Activated CD4-positive, alpha-beta T cell treated with anti-CD3 and anti-CD28 coated beads for 48 hours (primary cell): ENCODE results near the gene SRSF10.
"Not testable (repeated sequence)": the region's sequence is repeated elsewhere in the genome, so short reads cannot be mapped to it uniquely, and the experiment has no call there.

Source experiments
- DNase-seq: peaks from one replicate; pipeline ENCODE4 v3.0.0-alpha.2; 2020

SRSF10 gene

GRCh38 chr1:23996700-23997229, 16.6 kb upstream of the SRSF10 start:
- no peak for DNase-seq

GRCh38 chr1:23995431-23995837, 15.3 kb upstream of the SRSF10 start:
- no peak for DNase-seq

- DNase-seq = not testable (repeated sequence)
Observed at GRCh38 chr1:23992011-23992410, 11.9 kb upstream of the SRSF10 start.

- DNase-seq = no peak
Observed at GRCh38 chr1:23989263-23989662, 9.1 kb upstream of the SRSF10 start.

DNA sequence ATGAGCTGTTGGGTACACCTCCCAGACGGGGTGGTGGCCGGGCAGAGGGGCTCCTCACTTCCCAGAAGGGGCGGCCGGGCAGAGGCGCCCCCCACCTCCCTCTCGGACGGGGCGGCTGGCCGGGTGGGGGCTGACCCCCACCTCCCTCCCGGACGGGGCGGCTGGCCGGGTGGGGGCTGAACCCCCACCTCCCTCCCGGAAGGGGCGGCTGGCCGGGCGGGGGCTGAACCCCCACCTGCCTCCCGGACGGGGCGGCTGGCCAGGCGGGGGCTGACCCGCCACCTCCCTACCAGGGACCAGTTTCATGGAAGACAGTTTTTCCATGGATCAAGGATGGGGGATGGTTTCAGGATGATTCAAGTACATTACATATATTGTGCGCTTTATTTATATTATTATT, 6.9 kb upstream of the SRSF10 start:
- not testable (repeated sequence) for DNase-seq

DNA sequence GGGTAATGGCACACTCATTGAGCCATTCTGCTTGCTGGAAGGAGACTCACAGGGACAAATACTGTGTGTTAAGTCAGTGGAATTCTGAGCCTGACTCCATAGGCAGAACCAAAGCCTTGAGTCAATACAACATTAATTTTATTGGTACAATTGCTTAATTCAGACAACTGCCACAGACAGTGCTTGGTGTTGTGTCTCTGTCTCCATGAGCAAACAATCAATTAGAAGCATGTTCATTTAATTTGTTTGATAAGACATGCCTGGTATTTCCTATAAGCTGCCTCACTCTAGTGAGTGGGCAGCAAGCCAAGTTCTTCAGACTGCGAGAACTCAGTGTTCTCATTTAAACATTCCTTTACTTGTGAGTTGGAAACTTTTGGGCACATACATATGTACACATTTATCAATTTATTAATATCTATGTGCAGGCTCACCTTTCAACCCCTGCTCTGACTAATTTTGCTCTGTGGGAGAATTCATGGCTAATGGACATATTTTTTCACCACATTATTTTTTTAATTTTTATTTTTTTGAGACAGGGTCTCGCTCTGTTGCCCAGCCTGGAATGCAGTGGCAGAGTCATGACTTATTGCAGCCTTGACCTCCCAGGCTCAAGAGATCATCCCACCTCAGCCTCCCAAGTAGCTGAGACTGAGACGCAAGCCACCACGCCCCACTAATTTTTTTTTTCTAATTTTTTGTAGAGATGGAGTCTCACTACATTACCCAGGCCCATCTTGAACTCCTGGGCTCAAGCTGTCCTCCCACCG, 4.5 kb upstream of the SRSF10 start:
- DNase-seq = no peak

DNA sequence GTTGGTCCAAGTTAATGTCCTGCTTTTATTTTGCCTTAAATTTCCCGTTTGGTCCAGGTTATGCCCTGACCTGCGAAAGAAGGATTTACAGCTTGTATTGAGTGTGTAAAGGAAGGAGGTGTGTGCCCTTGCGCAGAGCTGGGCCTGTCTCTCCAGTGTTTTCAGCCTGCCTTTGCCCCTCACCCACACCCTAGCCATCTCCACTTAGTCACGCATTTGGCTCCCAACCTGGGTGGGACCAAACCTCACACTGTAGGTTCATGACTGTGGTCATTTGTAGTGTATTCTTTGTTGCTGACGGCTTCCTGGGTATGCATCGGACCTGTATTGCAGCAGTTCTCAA, 572 bp upstream of the SRSF10 start:
- DNase-seq = peak; percentile 77

DNA sequence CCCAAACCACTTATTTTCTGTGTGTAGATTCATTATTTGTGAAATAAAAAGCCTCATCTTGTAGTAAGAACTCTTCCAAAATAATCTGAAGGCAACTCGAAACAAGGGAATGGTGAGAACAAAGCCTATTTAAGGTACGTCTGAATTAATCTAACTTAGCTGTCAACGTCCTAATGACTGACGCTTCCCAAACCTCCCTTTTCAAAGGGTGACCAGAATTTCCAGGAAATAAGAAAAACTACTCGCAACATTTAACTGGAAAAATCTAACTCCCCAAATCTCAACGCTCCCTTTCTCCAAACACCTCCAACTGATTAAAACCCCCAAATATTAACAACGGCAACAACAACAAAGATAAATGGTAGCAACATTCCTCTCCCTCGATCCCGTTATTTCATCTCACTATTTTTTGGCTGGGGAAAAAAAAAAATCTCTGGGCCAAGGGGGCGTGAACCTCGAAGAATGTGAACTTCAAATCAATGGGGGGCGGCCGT, 693 bp downstream of the SRSF10 start:
- no peak for DNase-seq

- DNase-seq = no peak
Observed at GRCh38 chr1:23978805-23979204, 1.3 kb downstream of the SRSF10 start.

DNA sequence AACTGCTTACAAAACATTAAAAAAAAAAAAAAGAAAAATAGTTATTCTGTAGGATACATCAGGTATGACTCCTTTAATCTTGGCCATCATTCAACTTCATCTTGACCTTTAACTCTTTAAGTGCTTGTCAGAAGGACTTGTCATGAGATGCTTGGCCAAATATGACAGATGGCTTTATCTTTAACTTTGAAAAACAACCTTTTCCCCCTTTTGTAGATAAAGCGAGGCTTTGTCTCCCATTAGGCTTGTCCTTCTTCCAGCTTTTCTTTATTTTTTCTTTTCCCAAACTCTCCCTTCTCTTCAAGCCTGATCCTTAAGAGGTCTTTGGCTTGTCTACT, 2.3 kb downstream of the SRSF10 start:
- no peak for DNase-seq

DNA sequence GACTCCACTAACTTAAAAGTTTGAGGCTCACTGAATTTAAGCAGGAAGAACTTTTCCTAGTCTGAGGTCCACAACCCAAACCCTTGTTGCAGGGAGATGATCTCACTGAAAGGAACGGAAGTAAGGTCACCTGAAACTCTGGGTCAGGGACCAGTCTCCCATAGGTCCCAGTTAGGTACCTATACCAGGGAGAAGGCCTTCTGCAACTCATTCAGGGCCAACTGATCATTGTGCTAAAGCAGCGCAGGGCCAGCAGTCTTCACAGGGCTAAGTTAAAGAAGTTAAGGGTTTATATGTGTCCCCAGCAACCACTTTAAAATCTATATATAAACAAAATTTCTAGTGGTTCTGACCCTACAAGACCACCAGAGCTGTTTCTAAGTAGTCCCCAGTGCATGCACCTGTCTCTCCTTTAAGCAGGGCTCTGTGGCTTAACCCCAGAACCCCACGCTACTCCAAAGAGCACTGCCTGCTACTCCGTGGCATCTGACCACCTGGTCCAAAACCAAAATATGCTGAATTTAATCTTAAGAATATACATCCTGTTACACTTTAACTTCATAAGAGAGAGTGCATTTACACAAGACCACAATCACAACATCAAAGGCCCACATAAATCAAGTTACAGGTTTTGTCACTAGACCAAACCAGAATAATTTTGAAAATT, 2.8 kb downstream of the SRSF10 start:
- DNase-seq = no peak

- DNase-seq = no peak
Observed at GRCh38 chr1:23967871-23968270, 12.3 kb downstream of the SRSF10 start.

DNA sequence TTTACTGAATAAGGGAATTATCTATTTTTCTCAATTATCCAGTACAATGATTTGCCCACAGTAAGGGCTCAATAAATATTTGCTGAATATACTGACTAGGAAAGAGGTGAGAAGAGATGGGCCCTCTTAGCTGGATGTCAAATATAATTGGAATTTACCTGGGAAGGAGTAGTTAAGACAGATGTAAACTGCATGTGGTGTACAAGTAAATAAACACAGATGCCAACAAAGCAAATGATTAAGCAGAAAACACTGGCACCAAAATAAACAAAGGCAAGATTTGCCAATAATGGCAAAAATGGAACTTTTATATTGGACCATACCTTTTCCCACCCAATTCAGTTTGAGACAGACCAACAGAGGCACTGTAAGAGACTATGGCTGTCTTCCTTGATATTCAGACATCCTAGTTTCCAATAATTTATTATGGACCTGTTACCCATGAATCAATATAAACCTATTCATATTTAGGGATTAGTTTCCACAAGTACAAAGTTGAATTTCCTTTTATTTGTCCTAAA, 13.1 kb downstream of the SRSF10 start:
- DNase-seq = no peak

GRCh38 chr1:23964790-23965740, 15.1 kb downstream of the SRSF10 start:
- DNase-seq = no peak

DNA sequence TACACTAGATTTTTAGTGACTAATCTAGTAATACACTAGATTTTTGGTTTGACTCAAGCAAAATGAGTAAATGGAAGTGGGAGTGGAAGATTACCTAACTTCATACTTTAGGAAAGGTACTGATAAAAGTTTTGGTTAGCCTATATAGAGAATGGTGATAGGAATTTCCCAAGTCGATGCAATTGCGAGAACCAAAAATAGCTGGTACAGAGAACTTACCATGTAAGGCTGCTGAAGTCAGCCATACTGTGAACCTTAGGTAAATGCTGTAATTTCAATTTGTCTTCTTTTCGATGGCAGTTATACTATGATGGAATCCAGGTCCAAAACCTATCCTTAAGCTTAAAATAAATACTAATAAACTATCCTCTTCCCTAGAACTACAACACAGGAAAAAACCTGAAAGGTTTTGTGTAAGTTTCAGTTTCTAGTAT, 15.9 kb downstream of the SRSF10 start:
- DNase-seq = no peak

GRCh38 chr1:23963617-23964234, 16.4 kb downstream of the SRSF10 start:
- no peak for DNase-seq

GRCh38 chr1:23960291-23961020, 19.7 kb downstream of the SRSF10 start:
- no peak for DNase-seq

DNA sequence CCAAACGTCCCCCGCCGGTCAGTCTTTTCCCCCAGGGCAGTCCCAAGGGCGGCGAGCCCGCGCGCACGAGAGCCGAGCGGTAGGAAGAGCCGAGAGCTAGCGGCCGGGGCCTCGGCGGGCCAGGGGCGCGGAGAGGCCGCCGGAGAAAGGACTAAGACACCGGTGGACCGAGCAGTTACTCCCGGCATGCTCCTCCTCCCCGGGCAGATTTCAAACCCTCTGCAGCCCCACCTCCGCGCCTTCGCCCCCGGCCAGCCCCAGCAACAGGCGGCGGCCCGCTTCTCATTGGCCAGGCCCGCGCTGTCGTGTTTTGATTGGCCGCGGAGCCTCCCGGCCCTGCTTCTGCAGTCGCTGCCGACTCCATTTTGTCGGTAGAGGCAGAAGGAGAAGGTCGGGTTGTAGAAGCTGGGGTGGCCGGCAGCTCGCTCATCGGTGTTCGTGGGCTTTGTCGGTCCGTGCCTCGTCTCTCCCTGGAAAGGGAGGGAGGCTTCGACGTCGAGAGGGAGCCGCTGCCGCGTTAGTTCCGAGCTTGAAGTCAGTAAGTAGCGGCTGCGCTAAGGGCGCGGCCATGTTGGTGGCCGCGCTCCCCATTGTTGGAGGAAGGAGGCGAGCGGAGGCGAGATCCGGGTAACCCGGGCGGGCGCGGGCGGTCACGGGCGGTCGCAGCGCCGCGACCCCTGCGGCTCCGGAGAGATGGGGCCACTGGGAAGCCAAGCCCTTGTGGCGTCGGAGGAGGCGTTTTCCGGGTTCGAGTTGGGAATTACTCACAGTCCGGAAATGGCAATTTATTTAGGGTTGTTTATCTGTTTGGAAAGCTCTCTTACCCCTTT, 20.5 kb downstream of the SRSF10 start, which contains the start of gene PNRC2:
TSS of gene PNRC2 (plus strand) at position 368 of the 830 bp plus-strand sequence. CDS start 1,630 bp downstream, outside the sequence.
- DNase-seq = peak; percentile 98

DNA sequence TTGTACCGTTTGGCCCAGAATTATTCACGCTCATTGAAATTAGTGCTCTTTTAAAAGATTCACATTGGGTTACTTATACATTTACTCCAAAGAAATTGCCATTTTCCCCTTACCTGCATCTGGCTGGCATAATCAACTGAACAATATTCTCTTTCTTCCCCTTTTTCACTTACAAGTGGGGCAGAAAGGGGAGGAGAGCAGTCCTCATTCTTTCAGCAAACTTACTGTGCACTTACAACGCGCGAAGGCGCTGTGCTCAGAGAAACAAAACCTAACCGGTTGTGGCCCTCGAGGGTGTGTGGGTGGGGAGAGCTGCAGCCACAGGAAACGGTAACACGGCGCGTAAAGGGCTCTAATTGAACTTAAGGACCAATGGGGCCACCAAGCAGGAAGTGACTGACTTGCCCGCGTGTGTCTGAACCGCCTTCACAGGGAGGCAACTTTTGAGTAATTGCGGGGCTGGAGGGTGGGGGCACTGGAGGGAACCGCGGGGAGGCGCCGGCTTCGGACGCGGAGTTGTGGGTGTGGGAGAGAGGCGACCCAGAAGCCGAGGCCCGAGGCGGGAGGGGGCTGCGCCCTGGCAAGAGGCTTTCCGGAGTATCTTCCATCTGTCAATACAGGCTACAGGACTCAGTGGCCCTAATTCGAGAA, 21.2 kb downstream of the SRSF10 start:
- DNase-seq = peak; percentile 96
